SJCRH30 (cell line): Measurements from ENCODE around the gene KCNK15. TPM values are rescaled to one million over a fixed set of nuclear protein-coding genes. Genes with fewer than 3 reads are reported as not detected.

Experiments
- DNase-seq, 2 experiments: peaks; one replicate each; pipeline ENCODE4 v3.0.0-alpha.2; 2015 to 2020
- H3K27ac ChIP-seq: fragments of 250-450 bp; sonication (Bioruptor Pico); 2 replicates; pipeline ENCODE4 v1.5.1; 2020; ENCODE audit warnings: mild to moderate bottlenecking, moderate library complexity
- H3K27me3 ChIP-seq: fragments of 250-450 bp; sonication (Bioruptor Pico); 2 replicates; pipeline ENCODE4 v1.5.1; 2020; ENCODE audit warnings: mild to moderate bottlenecking, moderate library complexity
- H3K36me3 ChIP-seq: fragments of 250-450 bp; sonication (Bioruptor Pico); 2 replicates; pipeline ENCODE4 v1.5.1; 2020; ENCODE audit warnings: mild to moderate bottlenecking, moderate library complexity
- H3K4me1 ChIP-seq: fragments of 250-450 bp; sonication (Bioruptor Pico); 2 replicates; pipeline ENCODE4 v1.5.1; 2020; ENCODE audit warnings: mild to moderate bottlenecking, moderate library complexity
- H3K4me3 ChIP-seq: fragments of 250-450 bp; sonication (Bioruptor Pico); 2 replicates; pipeline ENCODE4 v1.5.1; 2020; ENCODE audit warnings: mild to moderate bottlenecking, moderate library complexity
- H3K9me3 ChIP-seq: fragments of 250-450 bp; sonication (Bioruptor Pico); replicated peaks from 2 replicates; pipeline ENCODE4 v1.5.1; 2020; ENCODE audit warnings: mild to moderate bottlenecking, moderate library complexity
- total RNA-seq: library from RNA; depleted of rRNA; stranded (reverse); fragments of >200 nt; shearing (Covaris generic); gene quantifications from 2 replicates; pipeline ENCODE4 v1.2.3, GENCODE V29; 2014

KCNK15 gene
- total RNA-seq, 1 experiment from 2014 or later = not detected

GRCh38 chr20:44722990-44723389, 22.7 kb upstream of the KCNK15 start:
- Histone ChIP-seq H3K27me3 (peaks cover 63% of the 10 kb centered on the region), H3K36me3 (no peaks in the 10 kb centered on the region), H3K4me1 (no peaks in the 10 kb centered on the region), H3K9me3 (0 out of 2 replicates have a peak, but pooled peaks cover 3% of the 10 kb centered on the region), H3K27ac (no peak overlapping the region), H3K4me3 (no peak overlapping the region)
- no peak for DNase-seq

GRCh38 chr20:44723391-44723790, 22.3 kb upstream of the KCNK15 start:
- H3K4me1 ChIP-seq = peaks cover under 1% of the 10 kb centered on the region; the same call in 1 of the 2 replicates
- H3K9me3 ChIP-seq = 0 out of 2 replicates have a peak, but pooled peaks cover 3% of the 10 kb centered on the region
- no peak overlapping the region for H3K4me3 ChIP-seq
- H3K27ac ChIP-seq = no peak overlapping the region
- H3K36me3 ChIP-seq = no peaks in the 10 kb centered on the region
- peaks cover 59% of the 10 kb centered on the region for H3K27me3 ChIP-seq
- DNase-seq = no peak

GRCh38 chr20:44723798-44724362, 21.8 kb upstream of the KCNK15 start:
- Histone ChIP-seq H3K27me3 (peaks cover 56% of the 10 kb centered on the region), H3K9me3 (0 out of 2 replicates have a peak, but pooled peaks cover 3% of the 10 kb centered on the region), H3K4me1 (peaks cover 5% of the 10 kb centered on the region), H3K27ac (no peak overlapping the region), H3K36me3 (no peaks in the 10 kb centered on the region), H3K4me3 (no peak overlapping the region)
- DNase-seq = no peak

GRCh38 chr20:44724423-44725091, 21.1 kb upstream of the KCNK15 start:
- H3K4me3 ChIP-seq = no peak overlapping the region
- DNase-seq = no peak
- peaks cover 7% of the 10 kb centered on the region for H3K4me1 ChIP-seq
- no peak overlapping the region for H3K27ac ChIP-seq
- H3K27me3 ChIP-seq = peaks cover 51% of the 10 kb centered on the region
- no peaks in the 10 kb centered on the region for H3K36me3 ChIP-seq
- 0 out of 2 replicates have a peak, but pooled peaks cover 3% of the 10 kb centered on the region for H3K9me3 ChIP-seq

GRCh38 chr20:44725837-44726236, 19.8 kb upstream of the KCNK15 start:
- H3K4me3 ChIP-seq = no peak overlapping the region
- peaks cover 39% of the 10 kb centered on the region for H3K27me3 ChIP-seq
- H3K9me3 ChIP-seq = 0 out of 2 replicates have a peak, but pooled peaks cover 3% of the 10 kb centered on the region
- H3K27ac ChIP-seq = no peak overlapping the region
- H3K36me3 ChIP-seq = no peaks in the 10 kb centered on the region
- H3K4me1 ChIP-seq = peaks cover 7% of the 10 kb centered on the region
- DNase-seq = no peak

GRCh38 chr20:44727039-44727438, 18.6 kb upstream of the KCNK15 start:
- no peak for DNase-seq
- peaks cover 7% of the 10 kb centered on the region for H3K4me1 ChIP-seq
- no peaks in the 10 kb centered on the region for H3K9me3 ChIP-seq
- H3K27me3 ChIP-seq = peaks cover 30% of the 10 kb centered on the region
- no peaks in the 10 kb centered on the region for H3K36me3 ChIP-seq
- no peak overlapping the region for H3K4me3 ChIP-seq
- H3K27ac ChIP-seq = no peak overlapping the region

GRCh38 chr20:44727651-44728050, 18.0 kb upstream of the KCNK15 start:
- H3K36me3 ChIP-seq = no peaks in the 10 kb centered on the region
- no peak overlapping the region for H3K4me3 ChIP-seq
- peaks cover 27% of the 10 kb centered on the region for H3K27me3 ChIP-seq
- H3K9me3 ChIP-seq = no peaks in the 10 kb centered on the region
- no peak for DNase-seq
- peaks cover 7% of the 10 kb centered on the region for H3K4me1 ChIP-seq
- no peak overlapping the region for H3K27ac ChIP-seq

- Histone ChIP-seq H3K27ac (no peak overlapping the region), H3K27me3 (peaks cover 21% of the 10 kb centered on the region), H3K9me3 (no peaks in the 10 kb centered on the region), H3K36me3 (no peaks in the 10 kb centered on the region), H3K4me3 (no peak overlapping the region), H3K4me1 (peaks cover 7% of the 10 kb centered on the region)
- DNase-seq = peak; percentile 43 to 55
Observed at GRCh38 chr20:44728801-44729443, 16.7 kb upstream of the KCNK15 start.

GRCh38 chr20:44730441-44730840, 15.2 kb upstream of the KCNK15 start:
- peaks cover 8% of the 10 kb centered on the region for H3K27me3 ChIP-seq
- DNase-seq = no peak
- peaks cover 7% of the 10 kb centered on the region for H3K4me1 ChIP-seq
- H3K9me3 ChIP-seq = no peaks in the 10 kb centered on the region
- H3K4me3 ChIP-seq = no peak overlapping the region
- no peak overlapping the region for H3K27ac ChIP-seq
- no peaks in the 10 kb centered on the region for H3K36me3 ChIP-seq

GRCh38 chr20:44731657-44732056, 14.0 kb upstream of the KCNK15 start:
- Histone ChIP-seq H3K4me3 (no peak overlapping the region), H3K27ac (no peak overlapping the region), H3K36me3 (no peaks in the 10 kb centered on the region), H3K9me3 (no peaks in the 10 kb centered on the region), H3K27me3 (peaks cover 2% of the 10 kb centered on the region), H3K4me1 (peaks cover 7% of the 10 kb centered on the region)
- DNase-seq = no peak

GRCh38 chr20:44732327-44732726, 13.3 kb upstream of the KCNK15 start:
- H3K9me3 ChIP-seq = no peaks in the 10 kb centered on the region
- H3K4me3 ChIP-seq = no peak overlapping the region
- no peaks in the 10 kb centered on the region; the same call in 1 of the 2 replicates for H3K27me3 ChIP-seq
- no peak for DNase-seq
- peaks cover 7% of the 10 kb centered on the region for H3K4me1 ChIP-seq
- no peak overlapping the region for H3K27ac ChIP-seq
- no peaks in the 10 kb centered on the region for H3K36me3 ChIP-seq

GRCh38 chr20:44733341-44734069, 12.2 kb upstream of the KCNK15 start:
- no peaks in the 10 kb centered on the region for H3K9me3 ChIP-seq
- peaks cover 6% of the 10 kb centered on the region for H3K4me1 ChIP-seq
- no peaks in the 10 kb centered on the region; the same call in 1 of the 2 replicates for H3K27me3 ChIP-seq
- H3K36me3 ChIP-seq = no peaks in the 10 kb centered on the region
- peak; percentile 57 to 78 for DNase-seq
- no peak overlapping the region for H3K4me3 ChIP-seq
- H3K27ac ChIP-seq = no peak overlapping the region

GRCh38 chr20:44734938-44735337, 10.7 kb upstream of the KCNK15 start:
- Histone ChIP-seq H3K4me3 (no peak overlapping the region), H3K9me3 (no peaks in the 10 kb centered on the region), H3K36me3 (no peaks in the 10 kb centered on the region), H3K27ac (no peak overlapping the region), H3K4me1 (no peaks in the 10 kb centered on the region), H3K27me3 (no peaks in the 10 kb centered on the region; the same call in 1 of the 2 replicates)
- DNase-seq = no peak

- no peak for DNase-seq
- Histone ChIP-seq H3K4me1 (no peaks in the 10 kb centered on the region), H3K36me3 (no peaks in the 10 kb centered on the region), H3K9me3 (no peaks in the 10 kb centered on the region), H3K27ac (no peak overlapping the region), H3K4me3 (no peak overlapping the region), H3K27me3 (no peaks in the 10 kb centered on the region; the same call in 1 of the 2 replicates)
Observed at GRCh38 chr20:44735816-44736169, 9.9 kb upstream of the KCNK15 start.
